Activated CD8-positive, alpha-beta memory T cell treated with anti-CD3 and anti-CD28 coated beads for 48 hours (primary cell): ENCODE data around the gene TMCO6.
"Not testable (repeated sequence)": the region's sequence is repeated elsewhere in the genome, so short reads cannot be mapped to it uniquely, and the experiment has no call there.

ENCODE experiments used
- DNase-seq, 3 experiments: peaks; one replicate each; pipeline ENCODE4 v3.0.0-alpha.2; 2020; ENCODE audit warnings: low read depth in 2 of 3, low spot score in 2 of 3

TMCO6 gene

DNA sequence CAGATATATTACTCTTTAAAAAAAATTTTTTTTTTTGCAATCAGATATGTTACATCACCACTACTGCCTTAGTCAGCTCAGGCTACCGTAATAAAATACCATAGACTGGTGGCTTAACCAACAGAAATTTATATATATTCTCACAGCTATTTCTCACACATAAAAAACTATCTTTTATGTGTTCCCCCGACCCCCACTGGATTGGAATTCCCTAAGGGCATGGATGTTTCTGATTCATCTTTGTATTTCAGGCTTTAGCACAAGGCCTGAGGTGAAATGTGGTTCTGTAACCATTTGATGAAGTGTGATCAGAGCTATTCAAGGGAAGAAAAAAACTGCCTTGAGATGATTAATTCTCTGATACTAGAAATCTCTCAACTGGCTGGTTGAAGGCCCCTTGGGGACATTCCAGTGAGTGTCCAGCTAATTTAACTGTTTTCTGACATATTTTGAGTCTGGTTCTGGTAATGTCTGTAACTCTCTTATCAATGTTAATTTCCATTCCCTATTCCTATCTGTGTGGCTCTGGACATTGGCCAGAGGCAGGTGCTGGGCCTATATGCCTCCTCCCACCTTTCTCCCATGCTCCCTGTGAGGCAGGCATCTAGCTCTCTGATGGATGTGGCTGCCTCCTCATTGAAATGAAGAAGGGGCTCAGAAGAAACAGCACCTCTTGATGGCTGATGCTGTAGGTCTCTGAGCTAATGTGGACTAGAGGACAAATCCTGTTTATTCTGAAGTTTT, 8.8 kb upstream of the TMCO6 start:
- DNase-seq, result no peak

DNA sequence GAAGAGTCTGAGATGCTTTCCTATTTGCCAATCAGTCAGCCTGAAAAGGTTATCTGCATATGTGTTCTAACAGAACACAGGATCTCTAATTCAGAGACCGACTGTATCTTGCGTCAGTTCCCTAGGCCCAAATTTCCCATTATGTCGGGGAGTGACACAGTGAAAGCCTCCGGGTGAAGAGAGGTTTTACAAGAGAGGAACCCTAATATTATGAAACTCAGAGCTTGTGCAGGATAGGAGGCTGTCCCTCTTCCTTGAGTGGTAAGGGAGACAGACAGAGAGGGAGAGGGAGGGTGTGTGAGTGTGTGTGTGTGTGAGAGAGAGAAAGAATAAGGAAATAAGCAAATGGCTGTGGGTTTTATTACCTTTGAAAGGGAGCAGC, 8.2 kb upstream of the TMCO6 start:
- no peak for DNase-seq

DNA sequence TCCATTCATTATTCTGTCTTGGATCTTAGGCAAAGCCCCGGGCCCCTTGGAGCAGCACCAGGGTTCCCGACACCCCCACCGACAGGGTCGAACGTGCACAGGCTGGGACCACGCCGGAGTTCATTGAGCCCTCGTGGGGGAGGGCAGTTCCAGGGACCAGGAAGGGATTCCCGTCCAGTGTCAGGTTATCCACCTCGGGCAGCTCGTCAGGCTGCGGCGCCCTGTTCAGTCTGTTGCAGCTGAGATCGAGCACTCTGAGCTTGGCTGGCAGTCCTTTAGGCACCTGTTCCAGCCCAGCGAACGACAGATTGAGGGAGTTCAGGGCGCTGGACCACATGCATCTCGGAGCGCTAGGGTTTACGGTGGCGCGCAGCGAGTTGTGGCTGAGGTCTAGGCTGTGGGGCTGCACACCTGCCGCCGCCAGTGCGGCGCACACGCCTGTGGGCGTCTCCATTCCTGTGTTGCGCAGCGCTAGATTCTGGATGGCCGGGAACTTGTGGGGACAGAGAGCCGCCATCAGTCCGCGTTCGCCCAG, 7.4 kb upstream of the TMCO6 start:
- peak in 1 of 3 experiments; percentile 2 for DNase-seq

DNA sequence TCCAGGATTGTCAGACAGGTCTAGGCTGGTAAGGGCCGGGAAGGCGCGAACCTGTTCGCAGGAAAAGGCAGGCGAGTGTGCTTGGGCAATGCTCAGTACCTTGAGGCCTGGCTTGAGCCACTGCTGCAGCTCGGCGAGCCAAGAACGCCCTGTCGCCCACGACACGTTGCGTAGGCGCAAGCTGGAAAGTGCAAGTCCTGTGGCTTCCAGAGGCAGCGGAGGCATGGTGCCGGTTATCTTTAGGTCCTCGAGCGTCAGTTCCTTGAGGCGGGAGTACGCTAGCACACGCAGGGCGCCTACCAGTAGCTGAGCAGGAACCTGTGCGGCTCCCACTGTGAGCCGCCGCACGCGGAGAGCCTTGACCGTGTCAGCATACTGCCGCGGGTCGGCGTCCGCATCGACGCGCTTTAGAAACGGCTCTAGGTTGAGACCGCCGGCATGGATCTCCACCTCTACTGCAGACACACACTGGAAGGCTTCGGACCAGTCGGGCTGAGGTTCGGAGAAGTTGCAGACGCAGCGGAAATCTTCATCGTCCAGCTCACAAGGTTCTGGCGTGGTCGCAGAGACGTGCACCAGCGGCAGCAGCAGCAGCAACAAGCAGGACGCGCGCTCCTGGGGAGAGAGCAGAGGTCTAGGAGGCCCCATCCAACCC, 6.8 kb upstream of the TMCO6 start:
- peak in 2 of 3 experiments; percentile 19 to 29 for DNase-seq

DNA sequence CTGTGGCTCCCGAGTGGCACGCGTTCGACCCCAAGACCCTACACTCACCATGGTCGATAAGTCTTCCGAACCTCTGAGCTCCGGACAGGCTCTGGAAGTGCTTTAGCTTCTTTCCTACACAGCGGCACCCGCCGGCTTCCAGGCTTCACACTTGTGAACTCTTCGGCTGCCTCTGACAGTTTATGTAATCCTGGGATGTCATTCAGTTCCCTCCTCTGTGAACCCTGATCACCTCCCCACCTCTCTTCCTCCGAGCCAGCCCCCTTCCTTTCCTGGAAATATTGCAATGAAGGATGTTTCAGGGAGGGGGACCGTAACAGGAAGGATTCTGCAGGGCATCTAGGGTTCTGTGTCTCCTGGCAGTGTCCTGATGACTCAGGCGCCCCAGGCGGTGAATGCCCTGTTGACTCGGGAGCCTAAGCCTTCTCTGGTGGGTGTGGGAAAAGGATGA, 6.2 kb upstream of the TMCO6 start, which contains the start of gene CD14:
Gene CD14 (minus strand): TSS at position 155 of the 451 bp plus-strand sequence. CDS start 104 bp downstream, at position 51.
- DNase-seq, result no peak

DNA sequence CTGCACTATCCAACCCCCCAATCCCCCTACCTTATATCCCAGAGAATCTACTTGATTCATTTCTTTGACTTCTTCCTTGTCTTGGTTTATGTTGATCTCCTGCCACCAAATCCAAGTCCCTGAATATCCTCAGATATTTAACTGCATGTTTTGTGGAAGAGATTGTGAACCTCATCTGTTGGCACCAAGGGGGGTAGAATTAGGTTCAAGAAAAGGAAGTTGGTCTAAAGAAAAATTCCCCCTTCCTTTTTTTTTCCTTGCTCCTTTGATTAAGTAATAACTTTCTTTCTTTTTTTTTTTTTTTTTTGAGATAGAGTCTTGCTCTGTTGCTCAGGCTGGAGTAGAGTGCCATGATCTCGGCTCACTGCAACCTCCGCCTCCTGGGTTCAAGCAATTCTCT, 5.8 kb upstream of the TMCO6 start:
- no peak for DNase-seq

DNA sequence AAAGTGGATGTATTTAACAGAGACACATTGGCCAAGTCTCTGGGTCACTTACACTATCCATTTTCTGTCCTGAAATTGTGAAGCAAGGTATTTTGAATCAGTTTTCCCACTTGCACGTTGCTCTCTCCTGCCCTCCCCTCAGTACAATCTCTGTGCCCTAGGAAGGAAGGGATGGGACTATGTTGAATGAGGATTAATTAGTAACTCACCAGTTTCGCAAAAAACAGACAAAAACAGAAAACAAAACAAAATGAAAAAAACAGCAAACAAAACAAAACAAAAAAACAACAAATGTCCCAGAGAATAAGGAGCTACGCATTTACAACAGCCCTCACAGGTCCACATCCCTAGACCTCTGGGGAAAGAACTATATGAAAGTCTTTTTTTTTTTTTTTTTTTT, 5.1 kb upstream of the TMCO6 start:
- DNase-seq, result no peak

DNA sequence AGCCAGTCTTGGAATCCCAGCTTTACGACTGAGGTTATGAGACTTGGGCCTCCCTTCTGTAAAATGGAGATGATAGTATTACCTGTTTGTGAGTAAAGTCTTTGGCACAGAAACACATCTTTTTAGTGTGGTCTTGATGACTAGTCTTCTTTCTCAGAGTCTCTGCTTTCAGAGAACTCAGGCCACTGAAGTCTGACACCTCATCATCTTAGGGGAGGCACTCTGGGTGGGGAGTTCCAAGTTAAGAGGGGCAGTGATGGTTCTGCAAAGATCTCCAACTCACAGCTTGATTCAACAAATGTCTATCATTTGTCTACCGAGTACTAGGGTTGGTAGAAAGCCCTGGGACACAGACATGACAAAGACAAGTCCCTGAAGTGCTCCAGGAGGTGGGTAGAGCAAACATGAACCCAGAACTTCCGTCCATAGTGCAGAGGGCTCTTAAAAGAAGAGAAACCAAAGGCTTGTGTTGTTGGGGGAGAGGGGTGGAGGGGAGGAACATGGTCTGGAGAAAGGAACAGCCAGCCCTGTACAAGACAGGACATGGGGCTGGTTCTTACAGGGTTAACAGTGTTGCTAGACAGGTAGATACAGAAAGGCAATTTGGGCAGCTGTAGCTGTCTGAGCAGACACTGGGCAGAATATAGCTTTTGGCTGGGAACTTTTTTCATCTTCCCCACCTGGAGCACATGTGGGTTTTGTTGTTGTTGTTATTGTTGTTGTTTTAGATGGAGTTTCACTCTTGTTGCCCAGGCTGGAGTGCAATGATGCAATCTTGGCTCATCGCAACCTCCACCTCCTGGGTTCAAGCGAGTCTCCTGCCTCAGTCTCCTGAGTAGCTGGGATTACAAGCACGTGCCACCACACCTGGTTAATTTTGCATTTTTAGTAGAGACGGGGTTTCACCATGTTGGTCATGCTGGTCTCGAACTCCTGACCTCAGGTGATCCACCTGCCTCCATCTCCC, 3.7 kb upstream of the TMCO6 start:
- no peak for DNase-seq

DNA sequence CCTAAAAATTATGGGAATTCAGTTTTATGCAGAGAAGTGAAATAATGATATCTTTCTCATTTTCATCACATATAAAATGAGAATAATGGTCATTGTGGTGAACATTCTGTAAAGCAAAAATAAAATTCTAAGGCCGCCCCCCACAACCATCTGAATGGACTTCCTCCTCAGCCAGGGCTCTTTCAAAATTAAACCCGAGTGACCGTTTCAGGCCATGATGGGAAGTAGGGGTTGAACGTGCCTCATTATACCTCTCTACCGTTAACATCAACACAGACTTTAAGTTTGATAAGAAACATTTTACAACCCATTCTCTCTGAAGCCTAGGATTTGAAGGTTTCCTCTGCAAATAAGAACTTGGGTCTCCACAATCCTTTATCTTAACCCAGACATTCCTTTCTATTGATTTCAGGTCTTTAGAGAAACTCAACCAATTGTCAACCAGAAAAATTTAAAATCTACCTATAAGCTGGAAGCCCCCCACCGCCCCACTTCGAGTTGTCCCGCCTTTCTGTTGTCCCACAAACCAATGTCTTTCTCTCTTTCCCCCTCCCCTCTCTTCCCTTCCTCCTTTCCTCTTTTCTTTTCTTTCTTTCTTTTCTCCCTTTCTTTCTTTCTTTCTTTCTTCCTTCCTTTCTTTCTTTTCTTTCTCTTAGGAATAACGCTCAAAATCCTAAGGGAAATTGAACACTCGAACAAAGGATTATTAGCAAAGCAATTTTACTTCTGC, 1.7 kb upstream of the TMCO6 start:
- DNase-seq, result no peak

DNA sequence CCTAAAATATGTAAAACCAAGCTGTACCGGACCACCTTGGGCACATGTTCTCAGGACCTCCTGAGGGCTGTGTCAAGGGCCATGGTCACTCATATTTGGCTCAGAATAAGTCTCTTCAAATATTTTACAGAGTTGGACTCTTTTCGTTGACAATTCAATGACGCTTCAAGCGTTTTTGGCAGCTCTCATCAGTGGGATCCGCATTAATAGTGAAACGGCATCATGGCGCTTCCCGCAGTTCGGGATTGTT, 428 bp upstream of the TMCO6 start:
- DNase-seq, result not testable (repeated sequence)

DNA sequence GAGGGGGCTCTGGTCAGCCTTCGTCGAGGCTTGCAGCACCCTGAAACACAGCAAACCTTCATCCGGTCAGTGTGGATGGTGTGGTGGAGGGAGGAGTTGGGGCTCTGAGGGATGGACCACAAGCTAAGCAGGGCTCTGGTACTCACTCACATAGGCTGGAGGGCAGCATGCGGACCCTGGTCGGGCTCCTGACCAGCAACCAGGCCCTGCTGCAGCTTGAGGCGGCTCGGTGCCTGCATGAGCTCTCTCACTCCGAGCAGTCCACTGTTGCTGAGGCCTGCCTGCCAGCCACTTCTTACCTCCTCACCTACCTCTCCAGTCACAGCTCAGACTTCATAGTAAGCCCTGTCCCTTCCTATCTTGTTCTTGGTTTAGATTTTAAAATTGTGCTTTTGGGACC, 2.5 kb downstream of the TMCO6 start:
- no peak for DNase-seq

DNA sequence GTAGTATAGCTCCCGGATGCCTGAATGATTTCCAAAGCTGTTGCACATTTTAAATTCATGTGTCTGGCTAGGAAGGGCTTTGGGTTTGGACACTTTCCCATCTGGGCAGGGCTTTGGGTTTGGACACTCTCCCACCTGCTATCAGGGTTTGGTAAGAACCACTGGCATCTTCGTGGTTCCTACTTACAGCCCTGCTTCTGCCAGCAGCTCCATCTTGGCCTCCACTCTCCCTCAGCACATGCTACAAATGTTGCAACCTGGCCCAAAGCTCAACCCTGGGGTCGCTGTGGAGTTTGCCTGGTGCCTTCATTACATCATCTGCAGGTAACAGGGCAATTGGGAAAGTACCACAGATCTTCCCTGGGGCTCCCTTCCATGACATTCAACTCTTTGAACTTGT, 3.5 kb downstream of the TMCO6 start:
- no peak for DNase-seq

DNA sequence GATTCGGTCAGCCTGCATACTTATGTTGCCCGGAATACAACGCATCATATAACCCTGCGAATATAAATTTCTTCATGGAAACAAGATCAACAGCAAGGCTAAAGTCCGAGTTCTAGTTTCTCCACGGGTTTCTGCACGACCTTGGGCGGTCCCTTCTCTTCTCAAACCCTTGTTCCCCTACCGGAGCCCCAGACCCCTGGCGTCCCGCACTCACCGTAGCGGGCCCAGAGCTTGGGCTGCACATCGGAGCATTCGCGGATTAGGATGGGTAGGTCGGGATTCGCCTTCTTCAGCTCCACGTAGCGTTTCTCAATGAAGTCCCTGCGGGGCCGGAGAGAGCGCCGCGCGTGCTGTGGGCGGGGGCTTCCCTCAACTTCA, 7.8 kb downstream of the TMCO6 start:
- DNase-seq, result no peak

DNA sequence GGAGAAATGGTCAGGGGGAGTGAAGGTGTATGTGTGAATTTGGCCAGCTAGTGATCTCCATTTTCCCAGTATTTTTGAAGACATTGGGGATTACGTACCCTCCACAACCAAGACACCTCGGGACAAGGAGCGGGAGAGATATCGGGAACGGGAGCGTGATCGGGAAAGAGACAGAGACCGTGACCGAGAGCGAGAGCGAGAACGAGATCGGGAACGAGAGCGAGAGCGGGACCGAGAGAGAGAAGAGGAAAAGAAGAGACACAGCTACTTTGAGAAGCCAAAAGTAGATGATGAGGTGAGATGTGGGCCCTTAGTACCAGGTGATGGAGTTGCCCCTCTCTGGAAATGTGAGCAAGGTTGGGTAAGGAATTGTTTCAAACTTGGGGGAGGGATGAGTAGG, 19.6 kb downstream of the TMCO6 start:
- no peak for DNase-seq

DNA sequence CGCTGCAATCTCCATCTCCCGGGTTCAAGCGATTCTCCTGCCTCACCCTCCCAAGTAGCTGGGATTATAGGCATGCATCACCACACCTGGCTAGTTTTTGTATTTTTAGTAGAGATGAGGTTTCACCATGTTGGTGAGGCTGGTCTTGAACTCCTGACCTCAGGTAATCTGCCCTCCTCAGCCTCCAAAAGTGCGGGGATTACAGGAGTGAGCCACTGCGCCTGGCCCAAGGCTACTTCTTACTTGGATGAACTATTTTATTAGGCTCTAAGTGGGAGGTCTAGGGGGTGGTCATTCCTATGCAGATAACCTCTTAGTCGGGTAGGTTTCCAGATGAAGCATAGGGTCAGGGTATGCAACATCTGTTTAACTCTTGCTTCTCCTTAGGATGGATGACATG, 21.1 kb downstream of the TMCO6 start:
- not testable (repeated sequence) for DNase-seq

DNA sequence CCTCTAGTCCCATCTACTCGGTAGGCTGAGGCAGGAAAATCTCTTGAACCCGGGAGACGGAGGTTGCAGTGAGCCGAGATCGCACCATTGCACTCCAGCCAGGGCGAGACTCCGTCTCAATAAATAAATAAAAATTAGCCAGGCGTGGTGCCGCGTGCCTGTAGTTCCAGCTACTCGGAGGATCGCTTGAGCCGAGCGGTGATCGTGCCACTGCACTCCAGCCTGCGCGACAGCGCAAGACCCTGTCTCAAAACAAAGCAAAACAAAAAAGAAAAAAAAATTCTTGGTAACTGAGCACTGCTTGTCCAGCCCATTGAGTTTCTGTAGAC, 24.7 kb downstream of the TMCO6 start:
- DNase-seq, result no peak

DNA sequence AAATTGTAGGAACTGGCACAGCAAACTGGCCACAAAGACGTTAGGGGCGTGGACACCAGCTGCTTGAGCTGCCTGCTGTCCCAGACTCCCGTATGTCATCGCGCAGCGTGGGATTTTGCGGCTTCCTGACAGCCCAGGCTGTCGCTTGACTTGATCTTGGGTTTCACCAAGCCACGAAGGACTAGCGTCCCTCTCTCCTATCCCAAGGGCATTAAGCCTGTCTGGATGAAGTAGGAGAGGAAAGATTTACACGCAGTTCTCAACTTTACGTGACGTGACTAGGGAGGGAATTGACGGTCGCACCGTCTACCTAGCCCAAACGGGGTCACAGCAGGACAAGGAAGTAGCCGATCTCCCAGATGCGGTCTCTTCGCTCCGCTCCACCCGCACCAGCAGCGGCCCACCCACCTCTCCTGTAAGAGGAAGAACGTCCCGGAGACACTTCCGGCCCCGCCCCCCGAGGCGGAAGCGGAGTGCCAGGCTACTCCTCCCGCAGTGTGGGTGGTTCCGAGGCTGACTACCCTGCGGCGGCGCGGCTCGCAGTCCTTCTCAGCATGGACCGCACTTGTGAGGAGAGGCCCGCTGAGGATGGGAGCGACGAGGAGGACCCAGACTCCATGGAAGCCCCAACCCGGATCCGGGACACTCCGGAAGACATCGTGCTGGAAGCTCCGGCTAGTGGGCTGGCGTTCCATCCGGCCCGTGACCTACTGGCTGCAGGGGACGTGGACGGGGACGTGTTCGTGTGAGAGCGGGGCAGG, 25.3 kb downstream of the TMCO6 start, which contains the start of gene WDR55:
Gene WDR55 (plus strand): TSS at position 546 of the 761 bp plus-strand sequence. CDS start 9 bp downstream, at position 555.
- peak; percentile 90 to 93 (median 91) for DNase-seq

DNA sequence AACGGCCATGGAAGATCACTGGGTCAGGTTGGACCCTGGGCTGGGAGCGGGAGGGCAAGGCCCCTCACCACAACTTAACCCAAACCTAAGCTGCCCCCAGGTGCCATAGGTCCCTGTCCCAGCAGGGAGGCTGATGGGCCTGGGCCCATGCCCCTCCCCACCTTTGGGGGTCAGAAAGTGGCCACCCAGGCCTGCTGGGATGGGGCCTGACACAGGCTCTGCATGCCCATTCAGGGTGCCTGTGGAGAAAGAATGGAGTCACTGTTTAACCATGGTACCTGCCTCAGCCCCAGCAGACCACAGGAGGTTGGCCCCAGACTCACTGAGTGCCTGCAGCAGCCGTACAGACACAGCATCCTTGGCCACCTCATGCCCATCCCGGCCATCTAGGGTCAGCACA, 31.8 kb downstream of the TMCO6 start:
- not testable (repeated sequence) for DNase-seq

DNA sequence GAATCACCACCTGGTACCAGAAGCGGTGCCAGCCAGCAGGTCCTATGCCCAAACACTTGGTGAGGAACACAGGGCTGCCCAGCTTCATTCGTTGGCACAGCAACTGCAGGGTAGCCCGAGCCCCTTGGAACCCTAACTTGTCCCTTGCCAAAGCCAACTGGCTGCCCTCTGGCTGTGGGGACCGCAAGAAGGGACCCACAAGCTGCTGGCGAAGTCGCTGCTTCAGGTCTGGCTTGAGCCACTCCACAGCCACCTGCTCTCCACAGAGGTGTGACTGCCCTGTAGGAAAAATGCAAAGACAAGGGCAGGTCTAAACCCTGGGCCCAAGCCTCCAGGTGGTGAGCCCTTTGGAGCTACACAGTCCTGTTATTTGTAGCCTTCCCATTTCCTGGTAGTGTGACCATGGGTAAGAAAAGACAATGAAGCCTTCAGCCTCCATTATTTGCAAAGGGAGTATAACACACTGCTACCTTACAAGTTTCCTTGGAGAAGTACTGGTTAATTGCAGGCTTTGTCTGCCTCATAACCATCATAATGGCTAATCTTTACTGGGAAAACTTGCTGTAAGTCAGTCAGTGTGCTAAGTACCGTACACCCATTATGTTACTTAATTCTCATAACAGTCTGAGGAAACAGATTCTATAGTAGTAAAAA, 32.3 kb downstream of the TMCO6 start:
- DNase-seq, result no peak
